Activated naive CD4-positive, alpha-beta T cell (primary cell): ENCODE results near the gene MOB3B.

ENCODE experiments used
- DNase-seq, 4 experiments: peaks; one replicate each; lab custom pipeline; 2025; lab: John Stamatoyannopoulos, UW

MOB3B gene

DNA sequence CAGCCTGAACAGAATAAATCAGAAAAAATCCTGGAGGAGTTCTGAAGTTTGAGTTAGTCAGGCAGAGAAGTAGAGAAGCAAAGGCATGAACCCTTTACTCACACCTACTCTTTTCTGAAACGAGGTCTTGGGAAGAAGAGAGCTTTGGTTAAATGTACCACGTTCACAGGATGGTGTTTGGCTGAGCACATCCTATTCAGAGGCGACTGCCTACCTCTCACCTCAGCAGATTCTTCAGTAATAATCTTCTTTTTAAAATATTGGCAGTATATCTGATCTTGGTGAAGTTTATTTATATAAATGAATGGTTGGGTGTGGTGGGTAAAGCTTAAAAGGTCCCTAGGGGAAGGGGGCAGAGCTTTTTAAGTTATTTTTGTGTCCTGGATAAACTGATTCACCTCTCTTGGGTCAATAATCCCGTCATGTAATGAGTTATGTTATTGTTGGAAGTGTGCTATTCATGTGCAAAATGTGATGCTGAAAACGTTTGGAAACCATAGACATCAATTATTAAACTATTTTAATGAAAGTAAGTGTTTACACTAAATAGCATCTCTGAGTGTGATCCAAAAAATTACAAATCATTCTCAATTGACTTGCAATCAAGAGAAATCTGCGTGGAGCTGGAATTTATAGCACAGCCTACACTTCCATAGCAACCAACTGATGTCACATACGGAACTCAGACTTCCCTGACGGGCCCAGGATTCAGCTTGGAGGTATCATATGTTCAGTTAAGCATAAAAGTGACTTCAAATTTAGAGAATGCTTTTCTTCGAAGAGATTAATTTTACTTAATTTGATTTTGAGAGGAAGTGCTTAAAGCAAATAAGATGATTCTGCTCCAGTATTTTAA is 138.3 kb downstream of the MOB3B start:
- no peak for DNase-seq

DNA sequence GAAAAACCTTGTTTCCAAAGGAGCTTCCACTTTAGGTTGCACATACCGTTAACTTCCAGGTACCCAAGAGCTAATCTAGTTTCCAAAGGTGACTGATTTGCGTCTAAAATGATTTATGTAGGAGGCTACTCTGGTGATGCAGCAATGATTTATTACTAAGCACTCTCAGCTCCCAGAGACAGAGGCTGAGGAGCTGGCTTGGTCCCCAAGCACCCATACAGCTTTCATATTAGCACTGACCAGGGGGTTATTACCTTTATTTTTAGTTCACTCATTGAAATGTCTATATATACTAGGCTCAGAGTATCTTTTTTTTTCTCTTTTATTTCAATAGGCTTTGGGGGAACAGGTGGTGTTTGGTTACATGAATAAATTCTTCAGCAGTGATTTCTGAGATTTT is 141.5 kb downstream of the MOB3B start:
- no peak for DNase-seq

DNA sequence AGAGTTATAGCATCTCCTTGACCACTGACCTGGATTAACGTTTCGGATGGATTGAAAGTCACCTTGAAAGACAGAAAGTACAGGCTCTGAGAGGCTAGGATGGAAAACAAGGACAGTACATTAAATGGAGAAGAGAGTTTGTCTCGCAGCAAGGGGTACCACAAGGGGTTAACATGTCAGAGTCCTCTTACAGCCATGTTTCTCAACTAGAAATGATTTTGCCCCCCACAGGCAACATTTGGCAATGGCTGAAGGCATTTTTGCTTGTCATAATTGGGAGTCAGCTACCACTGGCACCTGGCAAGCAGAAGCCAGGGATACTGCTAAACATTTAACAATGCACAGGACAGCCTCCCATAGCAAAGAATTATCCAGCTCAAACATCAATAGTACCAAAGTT is 141.9 kb downstream of the MOB3B start:
- no peak for DNase-seq

GRCh38 chr9:27386571-27387091 is 143.0 kb downstream of the MOB3B start:
- no peak for DNase-seq

GRCh38 chr9:27385606-27386322 is 143.8 kb downstream of the MOB3B start:
- no peak for DNase-seq

- no peak for DNase-seq
Observed at GRCh38 chr9:27384262-27385014, 145.2 kb downstream of the MOB3B start.

DNA sequence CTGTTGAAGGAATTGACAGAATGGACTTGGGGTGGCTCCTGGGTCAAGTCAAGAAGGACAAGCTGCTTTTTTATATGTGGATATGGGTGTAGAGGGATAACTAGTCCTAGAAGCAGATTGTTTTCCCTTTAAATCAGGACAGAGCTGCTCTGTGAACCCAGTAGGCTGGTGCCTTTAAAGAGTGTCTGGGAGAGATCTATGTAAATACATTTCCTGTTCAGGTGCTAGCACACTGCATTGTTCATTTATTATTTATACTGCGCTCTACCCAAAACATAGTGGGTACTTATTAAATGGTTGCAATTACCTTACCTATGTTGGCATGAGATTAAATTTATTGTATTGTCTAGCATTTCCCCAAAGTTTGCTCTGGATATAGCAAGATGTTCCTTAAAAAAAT is 146.1 kb downstream of the MOB3B start:
- no peak for DNase-seq

GRCh38 chr9:27382975-27383374 is 146.6 kb downstream of the MOB3B start:
- DNase-seq: no peak

GRCh38 chr9:27382308-27382707 is 147.3 kb downstream of the MOB3B start:
- DNase-seq: no peak

GRCh38 chr9:27379311-27380251 is 150.0 kb downstream of the MOB3B start:
- no peak for DNase-seq

DNA sequence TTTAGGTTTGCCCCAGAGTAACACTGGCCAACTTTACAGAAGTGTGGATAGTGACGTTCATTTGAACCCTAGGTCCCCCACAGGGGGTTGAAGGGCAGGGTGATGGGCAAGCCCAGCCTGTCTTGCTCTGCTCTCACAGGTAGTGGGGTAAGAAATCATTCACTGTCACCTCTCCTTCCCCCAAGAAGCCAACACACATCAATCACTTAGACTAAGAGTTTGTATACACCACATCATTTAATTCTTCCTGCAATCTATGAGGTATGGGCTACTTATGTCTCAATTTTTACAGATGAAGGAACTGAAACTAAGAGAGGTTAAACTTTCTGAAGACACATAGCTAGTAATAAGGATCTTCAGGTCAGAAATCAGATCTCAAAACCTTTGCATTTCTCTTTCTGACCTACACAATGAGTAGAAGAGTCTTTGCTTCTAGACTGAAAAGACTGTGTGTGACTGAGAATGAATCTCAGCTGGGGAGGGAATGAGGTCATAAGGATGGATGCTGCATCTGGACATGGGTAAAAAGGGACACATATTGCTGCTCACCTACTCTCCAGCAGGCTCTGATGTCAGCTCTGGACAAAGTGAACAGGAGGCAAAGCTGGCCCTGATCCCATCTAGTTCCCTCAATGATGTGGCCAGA is 151.7 kb downstream of the MOB3B start:
- no peak for DNase-seq

GRCh38 chr9:27377147-27377807 is 152.3 kb downstream of the MOB3B start:
- no peak for DNase-seq

DNA sequence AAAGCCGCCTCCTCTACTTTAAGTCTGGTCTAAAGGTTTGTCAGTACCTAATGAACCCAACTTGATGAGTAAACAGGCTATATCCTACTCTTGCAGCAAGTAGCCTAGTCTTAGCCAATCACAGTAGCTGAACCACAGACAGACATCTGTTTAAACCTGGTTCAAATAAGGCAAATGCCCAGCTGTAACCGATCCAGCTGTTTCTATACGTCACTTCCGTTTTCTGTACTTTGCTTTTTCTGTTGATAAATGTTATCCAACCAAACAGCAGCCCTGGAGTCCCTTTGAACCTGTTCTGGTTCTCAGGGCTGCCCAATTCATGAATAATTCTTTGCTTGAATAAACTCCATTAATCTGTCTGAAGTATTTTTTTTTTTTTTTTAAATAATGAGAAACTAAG is 155.8 kb downstream of the MOB3B start:
- no peak for DNase-seq

- no peak for DNase-seq
Observed at GRCh38 chr9:27372615-27373014, 157.0 kb downstream of the MOB3B start.

- no peak for DNase-seq
Observed at GRCh38 chr9:27371382-27371781, 158.2 kb downstream of the MOB3B start.

- no peak for DNase-seq
Observed at GRCh38 chr9:27369591-27369990, 160.0 kb downstream of the MOB3B start.

DNA sequence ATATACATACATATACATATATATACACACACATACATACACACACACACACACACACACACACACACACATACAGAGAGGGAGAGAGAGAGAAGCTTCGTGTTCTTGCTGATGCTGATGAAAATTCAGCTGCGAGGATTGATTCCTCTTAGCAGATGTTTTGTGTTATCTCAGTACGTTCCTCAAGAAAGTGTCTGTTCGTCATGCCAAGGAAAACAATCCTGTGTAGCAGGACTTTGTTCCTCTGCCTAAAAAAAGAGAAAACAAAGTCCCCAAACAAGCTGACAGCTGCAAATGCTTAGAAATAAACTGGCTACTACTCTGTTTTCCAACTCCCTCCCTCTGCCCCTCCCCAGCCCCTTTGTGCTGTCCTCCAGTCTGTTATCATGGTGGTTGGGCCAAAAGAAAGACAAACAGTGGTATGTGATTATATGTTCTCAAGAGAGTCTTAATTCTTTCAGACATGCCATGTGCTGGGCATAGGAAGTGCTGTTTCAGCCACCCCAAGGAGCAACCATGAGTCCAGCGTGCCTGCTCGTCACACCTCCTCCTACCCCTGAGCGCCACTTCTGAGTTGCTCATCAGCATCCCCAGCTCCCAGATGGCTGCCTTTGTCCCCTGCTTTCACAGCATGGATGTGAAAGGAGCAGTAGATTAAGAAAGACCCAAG is 161.2 kb downstream of the MOB3B start:
- DNase-seq: no peak

GRCh38 chr9:27367921-27368315 is 161.7 kb downstream of the MOB3B start:
- DNase-seq: no peak

- no peak for DNase-seq
Observed at GRCh38 chr9:27367175-27367798, 162.3 kb downstream of the MOB3B start.
